ENCODE results near the gene PRR12. TPM values are rescaled to one million over a fixed set of nuclear protein-coding genes. Genes with fewer than 3 reads are reported as not detected.

The PRR12 gene
- total and polyA plus RNA-seq, 2 donors (not counting 3 experiments of a cell fraction or from before 2014, with no cell fraction given), result 1.9 to 37.0 TPM

DNA sequence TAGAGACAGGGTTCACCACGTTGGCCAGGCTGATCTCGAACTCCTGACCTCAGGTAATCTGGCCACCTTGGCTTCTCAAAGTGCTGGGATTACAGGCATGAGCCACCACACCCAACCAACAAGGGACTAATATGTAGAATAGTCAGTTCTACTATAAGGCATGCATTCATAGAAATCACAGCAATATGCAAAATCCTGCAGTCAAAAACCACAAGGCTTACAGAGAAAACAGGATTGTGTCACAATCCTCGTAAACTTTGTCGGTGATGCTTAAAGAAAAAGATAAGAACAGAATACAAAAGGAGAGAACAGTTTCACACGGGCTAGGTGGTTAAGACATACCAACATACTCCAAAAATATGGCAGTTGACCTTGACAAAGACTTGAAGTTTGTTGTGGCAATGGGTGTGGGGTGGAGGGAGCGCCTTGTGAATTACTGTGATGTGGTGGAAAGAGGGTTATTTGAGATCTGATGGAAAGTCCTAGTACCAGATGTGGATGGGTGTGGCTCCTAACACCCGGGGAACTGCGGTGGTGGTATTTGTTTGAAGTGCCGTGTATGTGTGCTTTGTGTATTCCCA, 23.0 kb upstream of the PRR12 start:
- POLR2A ChIA-PET, result no interaction called here
- H3K9ac ChIP-seq (replicated peaks; ENCODE audit: extremely low read depth, insufficient read depth, low read length), result no peak overlapping the region

More for the DNA sequence above, 23.0 kb upstream of the PRR12 start:
- no peaks in the 10 kb centered on the region for H3K9me1 ChIP-seq (replicated peaks; ENCODE audit: control insufficient read depth, extremely low read depth, insufficient read depth, low read length)
- dilution Hi-C loops (cut with MboI; ENCODE audit: extremely low pct_ligation_motif_present, low sequenced_read_pairs) (no loop called here), intact Hi-C loops (cut with micrococcal nuclease) (no loop called here)
- no peak overlapping the region for H3K4me3 ChIP-seq (replicated peaks in 1 of 3; ENCODE audit: insufficient read depth in 1 of 3, low read depth in 1 of 3, low read length in 3 of 3)
- BruUV-seq (replicated peaks), result no TSS peak
- H3K9me3 ChIP-seq (replicated peaks; ENCODE audit: control insufficient read depth, insufficient read depth, low read length), result no peaks in the 10 kb centered on the region
- H3K36me3 ChIP-seq (ENCODE audit: control insufficient read depth in 2 of 2, extremely low read depth in 1 of 2, insufficient read depth in 2 of 2, low read length in 2 of 2), result peaks cover 0 to under 1% of the 10 kb centered on the region in 2 experiments
- H4K20me1 ChIP-seq (replicated peaks; ENCODE audit: control insufficient read depth, extremely low read depth, insufficient read depth, low read length), result no peaks in the 10 kb centered on the region
- no peaks in the 10 kb centered on the region for H3K4me1 ChIP-seq (ENCODE audit: control insufficient read depth, extremely low read depth, insufficient read depth, low read length)
- CTCF ChIA-PET, result interaction anchor here (1.2 kb wide), 1 partner anchor 9 kb away, joined by 9 read pairs; no protein-coding TSS in a partner anchor
- no peak overlapping the region for H3K4me2 ChIP-seq (ENCODE audit: insufficient read depth, low read length)
- DNase-seq (ENCODE audit: low read depth, low spot score) (no peak), FAIRE-seq (no peak)
- H3K27me3 ChIP-seq (ENCODE audit: control insufficient read depth in 2 of 2, insufficient read depth in 2 of 2, low read length in 2 of 2), result no peaks in the 10 kb centered on the region
- peaks cover 51% of the 10 kb centered on the region for H3K79me2 ChIP-seq (ENCODE audit: control insufficient read depth, insufficient read depth, low read length)
- H2AFZ ChIP-seq (ENCODE audit: low read depth, low read length), result no peak overlapping the region
- H3K27ac ChIP-seq (ENCODE audit: insufficient read depth, low read depth, low read length), result no peak overlapping the region
- TF ChIP-seq, protein P1, sequence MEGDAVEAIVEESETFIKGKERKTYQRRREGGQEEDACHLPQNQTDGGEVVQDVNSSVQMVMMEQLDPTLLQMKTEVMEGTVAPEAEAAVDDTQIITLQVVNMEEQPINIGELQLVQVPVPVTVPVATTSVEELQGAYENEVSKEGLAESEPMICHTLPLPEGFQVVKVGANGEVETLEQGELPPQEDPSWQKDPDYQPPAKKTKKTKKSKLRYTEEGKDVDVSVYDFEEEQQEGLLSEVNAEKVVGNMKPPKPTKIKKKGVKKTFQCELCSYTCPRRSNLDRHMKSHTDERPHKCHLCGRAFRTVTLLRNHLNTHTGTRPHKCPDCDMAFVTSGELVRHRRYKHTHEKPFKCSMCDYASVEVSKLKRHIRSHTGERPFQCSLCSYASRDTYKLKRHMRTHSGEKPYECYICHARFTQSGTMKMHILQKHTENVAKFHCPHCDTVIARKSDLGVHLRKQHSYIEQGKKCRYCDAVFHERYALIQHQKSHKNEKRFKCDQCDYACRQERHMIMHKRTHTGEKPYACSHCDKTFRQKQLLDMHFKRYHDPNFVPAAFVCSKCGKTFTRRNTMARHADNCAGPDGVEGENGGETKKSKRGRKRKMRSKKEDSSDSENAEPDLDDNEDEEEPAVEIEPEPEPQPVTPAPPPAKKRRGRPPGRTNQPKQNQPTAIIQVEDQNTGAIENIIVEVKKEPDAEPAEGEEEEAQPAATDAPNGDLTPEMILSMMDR (IDR thresholded peaks at IDR 0.05; ENCODE audit: extremely low read depth in 1 of 2, insufficient read depth in 1 of 2, low read depth in 1 of 2, low read length in 2 of 2), result no peak
- TF ChIP-seq POLR2AphosphoS5 (IDR thresholded peaks at IDR 0.05; ENCODE audit: insufficient read depth, low read depth, low read length) (no peak), FOS (IDR thresholded peaks at IDR 0.05; ENCODE audit: borderline replicate concordance, insufficient read depth, low read length) (no peak), GATA2 (IDR thresholded peaks at IDR 0.05; ENCODE audit: insufficient read depth, insufficient read length, low read depth, low read length) (no peak), EZH2 (IDR thresholded peaks at IDR 0.05; ENCODE audit: borderline replicate concordance, low read depth, low read length, severe bottlenecking) (no peak), MYC (IDR thresholded peaks at IDR 0.05; ENCODE audit: low read depth, low read length) (no peak), JUN (IDR thresholded peaks at IDR 0.05; ENCODE audit: borderline replicate concordance, insufficient read depth, insufficient read length, low read depth) (no peak), POLR2A (IDR thresholded peaks at IDR 0.05; ENCODE audit: low read depth, low read length) (no peak)
- TF ChIP-seq, protein P2, sequence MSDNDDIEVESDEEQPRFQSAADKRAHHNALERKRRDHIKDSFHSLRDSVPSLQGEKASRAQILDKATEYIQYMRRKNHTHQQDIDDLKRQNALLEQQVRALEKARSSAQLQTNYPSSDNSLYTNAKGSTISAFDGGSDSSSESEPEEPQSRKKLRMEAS (IDR thresholded peaks at IDR 0.05; ENCODE audit: insufficient read depth, insufficient read length), result no peak
